Astrocyte (in vitro differentiated cells and primary cell): ENCODE measurements around the gene NPAS3. TPM values are rescaled to one million over a fixed set of nuclear protein-coding genes. Genes with fewer than 3 reads are reported as not detected.

Experiments used
- DNase-seq: peaks from one replicate; pipeline ENCODE4 v3.0.0-alpha.2; 2010; ENCODE audit warnings: low read depth
- FAIRE-seq: peaks from 2 replicates; lab custom pipeline; 2011; peaks lifted over from hg19 to GRCh38; lab: Jason Lieb, UNC
- H2AFZ ChIP-seq: 2 replicates; pipeline ENCODE4 v1.6.0; 2012; ENCODE audit warnings: low read depth, low read length, inconsistent platforms
- H3K27ac ChIP-seq: 2 replicates; pipeline ENCODE4 v1.5.1; 2011; ENCODE audit warnings: low read depth, low read length, inconsistent platforms
- H3K27me3 ChIP-seq: 2 replicates; pipeline ENCODE4 v1.6.0; 2011; ENCODE audit warnings: low read length, inconsistent platforms; ENCODE audit not compliant: insufficient read depth
- H3K36me3 ChIP-seq: 2 replicates; pipeline ENCODE4 v1.5.1; 2011; ENCODE audit warnings: low read length, inconsistent platforms; ENCODE audit not compliant: insufficient read depth
- H3K4me1 ChIP-seq: 2 replicates; pipeline ENCODE4 v1.5.1; 2011; ENCODE audit warnings: low read length, inconsistent platforms; ENCODE audit not compliant: insufficient read depth
- H3K4me2 ChIP-seq: 2 replicates; pipeline ENCODE4 v1.6.0; 2012; ENCODE audit warnings: low read length, inconsistent platforms
- H3K4me3 ChIP-seq: 2 replicates; pipeline ENCODE4 v1.5.1; 2011; ENCODE audit warnings: low read depth, mild to moderate bottlenecking, low read length, inconsistent platforms; ENCODE audit not compliant: insufficient read depth
- H3K79me2 ChIP-seq: 2 replicates; pipeline ENCODE4 v1.6.0; 2012; ENCODE audit warnings: mild to moderate bottlenecking, low read length, inconsistent platforms; ENCODE audit not compliant: insufficient read depth
- H3K9ac ChIP-seq: 2 replicates; pipeline ENCODE4 v1.6.0; 2012; ENCODE audit warnings: mild to moderate bottlenecking, low read length, inconsistent platforms
- H3K9me3 ChIP-seq: 2 replicates; pipeline ENCODE4 v1.5.1; 2012; ENCODE audit warnings: low read depth, mild to moderate bottlenecking, low read length, inconsistent platforms; ENCODE audit not compliant: insufficient read depth
- H4K20me1 ChIP-seq: 2 replicates; pipeline ENCODE4 v1.6.0; 2012; ENCODE audit warnings: low read length, inconsistent platforms; ENCODE audit not compliant: insufficient read depth
- H3K27ac Mint-ChIP-seq: one replicate; pipeline ENCODE4 v1.8.0; 2021; ENCODE audit warnings: mild to moderate bottlenecking, mixed read lengths; ENCODE audit not compliant: unreplicated experiment
- H3K27me3 Mint-ChIP-seq: one replicate; pipeline ENCODE4 v1.8.0; 2021; ENCODE audit warnings: low read depth, mixed read lengths; ENCODE audit not compliant: unreplicated experiment
- H3K36me3 Mint-ChIP-seq: one replicate; pipeline ENCODE4 v1.8.0; 2021; ENCODE audit warnings: low read depth, mixed read lengths; ENCODE audit not compliant: unreplicated experiment
- H3K4me1 Mint-ChIP-seq: one replicate; pipeline ENCODE4 v1.8.0; 2021; ENCODE audit warnings: low read depth, mixed read lengths; ENCODE audit not compliant: unreplicated experiment
- H3K4me3 Mint-ChIP-seq: one replicate; pipeline ENCODE4 v1.8.0; 2021; ENCODE audit warnings: mild to moderate bottlenecking, moderate library complexity, mixed read lengths; ENCODE audit not compliant: unreplicated experiment
- H3K9me3 Mint-ChIP-seq: one replicate; pipeline ENCODE4 v1.8.0; 2021; ENCODE audit warnings: mild to moderate bottlenecking, mixed read lengths; ENCODE audit not compliant: unreplicated experiment
- CTCF ChIP-seq: IDR thresholded peaks from 2 replicates; pipeline ENCODE4 v1.5.1; 2011; ENCODE audit warnings: low read depth, mild to moderate bottlenecking, inconsistent platforms, low read length, moderate library complexity; ENCODE audit not compliant: insufficient read depth
- EZH2 ChIP-seq: IDR thresholded peaks from 2 replicates; pipeline ENCODE4 v1.6.1; 2012; ENCODE audit warnings: mild to moderate bottlenecking, low read length, inconsistent platforms; ENCODE audit not compliant: insufficient read depth
- total RNA-seq: library from RNA; stranded (reverse); gene quantifications from 2 replicates; pipeline ENCODE4 v1.2.1, GENCODE V29; 2021

The NPAS3 gene
- total RNA-seq, 1 donor from 2014 or later = 2.6 TPM

- H4K20me1 ChIP-seq = no peaks in the 10 kb centered on the region
- TF ChIP-seq EZH2 = no peak
- no peak overlapping the region for H3K4me3 ChIP-seq
- FAIRE-seq = no peak
- H3K9ac ChIP-seq = no peak overlapping the region
- no peaks in the 10 kb centered on the region for H3K27me3 ChIP-seq
- H3K36me3 ChIP-seq = no peaks in the 10 kb centered on the region
- no peak overlapping the region for H2AFZ ChIP-seq
- no peaks in the 10 kb centered on the region for H3K79me2 ChIP-seq
- Mint-ChIP-seq H3K4me1 (no peaks in the 10 kb centered on the region), H3K4me3 (no peak overlapping the region), H3K27ac (no peak overlapping the region), H3K27me3 (peaks cover 4% of the 10 kb centered on the region), H3K36me3 (no peaks in the 10 kb centered on the region), H3K9me3 (no peaks in the 10 kb centered on the region)
- H3K9me3 ChIP-seq = no peaks in the 10 kb centered on the region
- no peaks in the 10 kb centered on the region for H3K4me1 ChIP-seq
- no peak overlapping the region for H3K4me2 ChIP-seq
- DNase-seq = no peak
- no peak overlapping the region for H3K27ac ChIP-seq
These were observed 864.1 kb downstream of the NPAS3 start for GRCh38 chr14:33802737-33803136.

- Mint-ChIP-seq H3K4me1 (no peaks in the 10 kb centered on the region), H3K27me3 (peaks cover 4% of the 10 kb centered on the region), H3K36me3 (no peaks in the 10 kb centered on the region), H3K9me3 (no peaks in the 10 kb centered on the region), H3K4me3 (no peak overlapping the region), H3K27ac (no peak overlapping the region)
- Histone ChIP-seq H3K79me2 (no peaks in the 10 kb centered on the region), H3K27me3 (no peaks in the 10 kb centered on the region), H3K9ac (no peak overlapping the region), H3K4me3 (no peak overlapping the region), H2AFZ (no peak overlapping the region), H3K4me1 (no peaks in the 10 kb centered on the region), H3K4me2 (no peak overlapping the region), H3K9me3 (no peaks in the 10 kb centered on the region), H3K27ac (no peak overlapping the region), H3K36me3 (no peaks in the 10 kb centered on the region), H4K20me1 (no peaks in the 10 kb centered on the region)
- FAIRE-seq (no peak), DNase-seq (no peak)
- TF ChIP-seq EZH2 (no peak), CTCF (no peak)
These were observed 866.9 kb downstream of the NPAS3 start for GRCh38 chr14:33805593-33805992.

GRCh38 chr14:33806905-33807304 lies 868.2 kb downstream of the NPAS3 start:
- Mint-ChIP-seq H3K27ac (no peak overlapping the region), H3K9me3 (no peaks in the 10 kb centered on the region), H3K36me3 (no peaks in the 10 kb centered on the region), H3K4me3 (no peak overlapping the region), H3K4me1 (no peaks in the 10 kb centered on the region), H3K27me3 (peaks cover 4% of the 10 kb centered on the region)
- no peaks in the 10 kb centered on the region for H4K20me1 ChIP-seq
- no peak overlapping the region for H2AFZ ChIP-seq
- no peak overlapping the region for H3K4me3 ChIP-seq
- no peaks in the 10 kb centered on the region for H3K4me1 ChIP-seq
- H3K4me2 ChIP-seq = no peak overlapping the region
- H3K9ac ChIP-seq = no peak overlapping the region
- DNase-seq = no peak
- H3K79me2 ChIP-seq = no peaks in the 10 kb centered on the region
- TF ChIP-seq CTCF = no peak
- no peak for TF ChIP-seq EZH2
- no peaks in the 10 kb centered on the region for H3K36me3 ChIP-seq
- no peak overlapping the region for H3K27ac ChIP-seq
- no peaks in the 10 kb centered on the region for H3K27me3 ChIP-seq
- no peaks in the 10 kb centered on the region for H3K9me3 ChIP-seq
- no peak for FAIRE-seq
